CD4-positive, alpha-beta memory T cell (primary cell): ENCODE results near the gene AVPR1B. TPM values are rescaled to one million over a fixed set of nuclear protein-coding genes. Genes with fewer than 3 reads are reported as not detected.
"Not testable (repeated sequence)": the region's sequence is repeated elsewhere in the genome, so short reads cannot be mapped to it uniquely, and the experiment has no call there.

Source experiments
- CTCF ChIA-PET: fragments of 350-600 bp; sonication (Branson Sonifier 250); formaldehyde crosslinking; loops from one replicate; lab custom pipeline; 2021; ENCODE audit warnings: inconsistent platforms; ENCODE audit not compliant: partially characterized antibody; lab: Charles Lee
- POLR2A ChIA-PET: fragments of 350-600 bp; sonication (Branson Sonifier 250); formaldehyde crosslinking; loops from one replicate; lab custom pipeline; 2021; ENCODE audit not compliant: partially characterized antibody; lab: Charles Lee
- DNase-seq, 5 donors: peaks; one replicate each; pipeline versions ENCODE4 v3.0.0 to v3.0.0-alpha.2; 2020 to 2022; ENCODE audit warnings: mixed read lengths in 1 of 5
- H3K27ac ChIP-seq: one replicate; pipeline ENCODE4 v1.7.0; 2013; ENCODE audit warnings: low read depth, low read length
- H3K27me3 ChIP-seq: 2 replicates; pipeline ENCODE4 v1.7.0; 2013; ENCODE audit warnings: mild to moderate bottlenecking, low read length, moderate library complexity; ENCODE audit not compliant: insufficient read depth
- H3K36me3 ChIP-seq: 2 replicates; pipeline ENCODE4 v1.7.0; 2013; ENCODE audit warnings: mild to moderate bottlenecking, low read length, moderate library complexity; ENCODE audit not compliant: insufficient read depth
- H3K4me1 ChIP-seq: 2 replicates; pipeline ENCODE4 v1.7.0; 2013; ENCODE audit warnings: mild to moderate bottlenecking, low read length, moderate library complexity; ENCODE audit not compliant: insufficient read depth
- H3K4me3 ChIP-seq, 2 donors: one replicate each; pipeline ENCODE4 v1.7.0; 2013; ENCODE audit warnings: low read length in 2 of 2, mild to moderate bottlenecking in 1 of 2
- H3K9me3 ChIP-seq, 2 donors: one replicate each; pipeline ENCODE4 v1.7.0; 2013; ENCODE audit warnings: low read length in 2 of 2, control low read depth in 1 of 2; ENCODE audit not compliant: control insufficient read depth in 1 of 2
- H3K27ac Mint-ChIP-seq, 7 donors: one replicate each; pipeline ENCODE4 v1.8.0; 2020 to 2021; ENCODE audit warnings: mixed read lengths in 7 of 7, mild to moderate bottlenecking in 6 of 7, inconsistent platforms in 3 of 7, moderate library complexity in 3 of 7
- H3K27me3 Mint-ChIP-seq, 2 donors: one replicate each; pipeline ENCODE4 v1.8.0; 2020 to 2021; ENCODE audit warnings: mixed read lengths in 2 of 2
- H3K36me3 Mint-ChIP-seq, 2 donors: one replicate each; pipeline ENCODE4 v1.8.0; 2020 to 2021; ENCODE audit warnings: mixed read lengths in 2 of 2, inconsistent platforms in 1 of 2, mild to moderate bottlenecking in 1 of 2
- H3K4me1 Mint-ChIP-seq, 4 donors: one replicate each; pipeline ENCODE4 v1.8.0; 2020 to 2021; ENCODE audit warnings: mixed read lengths in 4 of 4, mild to moderate bottlenecking in 1 of 4
- H3K4me3 Mint-ChIP-seq, 8 donors: one replicate each; pipeline ENCODE4 v1.8.0; 2020 to 2021; ENCODE audit warnings: mixed read lengths in 8 of 8, mild to moderate bottlenecking in 7 of 8, moderate library complexity in 6 of 8, inconsistent platforms in 3 of 8
- H3K9me3 Mint-ChIP-seq, 8 donors: one replicate each; pipeline ENCODE4 v1.8.0; 2020 to 2021; ENCODE audit warnings: mixed read lengths in 8 of 8, mild to moderate bottlenecking in 5 of 8, inconsistent platforms in 3 of 8, moderate library complexity in 1 of 8
- intact Hi-C: fragments of 100-400 bp; cut with micrococcal nuclease; formaldehyde crosslinking; loops from one replicate; pipeline ENCODE4 v1.15.1; 2023
- polyA plus RNA-seq, 2 donors: library from polyadenylated mRNA; unstranded; fragments of 300-500 nt; fragmentation: Illumina TruSeq; gene quantifications; one replicate each; pipeline ENCODE4 v1.2.3, GENCODE V29; 2021
- total RNA-seq, 2 experiments: library from RNA; stranded (reverse); gene quantifications; one replicate each; pipeline ENCODE4 v1.2.3, GENCODE V29; 2021

AVPR1B gene
- total and polyA plus RNA-seq, 4 experiments from 2014 or later, result not detected

- Histone ChIP-seq H3K9me3 (no peaks in the 10 kb centered on the region), H3K4me1 (peaks cover 15% of the 10 kb centered on the region), H3K27ac (no peak overlapping the region), H3K27me3 (no peaks in the 10 kb centered on the region), H3K36me3 (no peaks in the 10 kb centered on the region), H3K4me3 (no peak overlapping the region)
- ChIA-PET CTCF (no interaction called here), POLR2A (no interaction called here)
- Mint-ChIP-seq H3K4me1 (peaks cover 5 to 18% (median 11%) of the 10 kb centered on the region in 4 donors), H3K27ac (no peak overlapping the region), H3K36me3 (no peaks in the 10 kb centered on the region), H3K9me3 (no peaks in the 10 kb centered on the region), H3K27me3 (peaks cover 0 to 4% of the 10 kb centered on the region in 2 donors), H3K4me3 (no peak overlapping the region)
- DNase-seq, result no peak
- intact Hi-C loops, result no loop called here
Measured at GRCh38 chr1:206070627-206071304, 46.4 kb downstream of the AVPR1B start.

- peaks cover 15% of the 10 kb centered on the region for H3K4me1 ChIP-seq
- Mint-ChIP-seq H3K27me3 (no peaks in the 10 kb centered on the region), H3K4me3 (no peak overlapping the region), H3K9me3 (no peaks in the 10 kb centered on the region), H3K4me1 (peaks cover 5 to 18% (median 11%) of the 10 kb centered on the region in 4 donors), H3K36me3 (no peaks in the 10 kb centered on the region), H3K27ac (no peak overlapping the region)
- H3K27ac ChIP-seq, result no peak overlapping the region
- H3K36me3 ChIP-seq, result no peaks in the 10 kb centered on the region
- ChIA-PET CTCF (interaction anchor here (1.4 to 1.5 kb wide), 2 partner anchors 23 to 38 kb away, joined by 3 to 4 read pairs; no protein-coding TSS in a partner anchor), POLR2A (no interaction called here)
- intact Hi-C loops, result no loop called here
- H3K27me3 ChIP-seq, result no peaks in the 10 kb centered on the region
- no peak overlapping the region for H3K4me3 ChIP-seq
- no peak for DNase-seq
- H3K9me3 ChIP-seq, result no peaks in the 10 kb centered on the region
Measured at GRCh38 chr1:206068314-206068713, 48.9 kb downstream of the AVPR1B start.

GRCh38 chr1:206067486-206068227, 49.5 kb downstream of the AVPR1B start:
- Mint-ChIP-seq H3K36me3 (peaks cover 0 to 5% of the 10 kb centered on the region in 2 donors), H3K9me3 (peaks cover 0 to 5% (median 0%) of the 10 kb centered on the region in 8 donors), H3K4me3 (peak overlapping the region in 1 of 8 donors; percentile 3), H3K4me1 (peaks cover 5 to 18% (median 11%) of the 10 kb centered on the region in 4 donors), H3K27ac (peak overlapping the region in 1 of 7 donors; percentile 38), H3K27me3 (no peaks in the 10 kb centered on the region)
- no peak for DNase-seq
- no peaks in the 10 kb centered on the region for H3K9me3 ChIP-seq
- POLR2A ChIA-PET, result no interaction called here
- no peak overlapping the region for H3K27ac ChIP-seq
- no peak overlapping the region for H3K4me3 ChIP-seq
- intact Hi-C loops, result no loop called here
- H3K27me3 ChIP-seq, result no peaks in the 10 kb centered on the region
- H3K36me3 ChIP-seq, result no peaks in the 10 kb centered on the region
- CTCF ChIA-PET, result interaction anchor here (1.4 kb wide), 1 partner anchor 39 kb away, joined by 4 read pairs; no protein-coding TSS in a partner anchor
- H3K4me1 ChIP-seq, result peaks cover 15% of the 10 kb centered on the region

- DNase-seq, result peak in 1 of 5 donors; percentile 16
- peaks cover 0 to 2% of the 10 kb centered on the region in 2 donors for H3K27me3 Mint-ChIP-seq
- H3K27ac Mint-ChIP-seq, result no peak overlapping the region
- ChIA-PET CTCF (interaction anchor here (1.4 kb wide), 1 partner anchor 40 kb away, joined by 4 read pairs; no protein-coding TSS in a partner anchor), POLR2A (no interaction called here)
- H3K4me1 Mint-ChIP-seq, result peaks cover 5 to 18% (median 11%) of the 10 kb centered on the region in 4 donors
- no peak overlapping the region for H3K27ac ChIP-seq
- H3K36me3 Mint-ChIP-seq, result peaks cover 0 to 5% of the 10 kb centered on the region in 2 donors
- H3K4me3 ChIP-seq, result no peak overlapping the region
- H3K27me3 ChIP-seq, result no peaks in the 10 kb centered on the region
- H3K9me3 Mint-ChIP-seq, result peaks cover 0 to 5% (median 0%) of the 10 kb centered on the region in 8 donors
- H3K4me3 Mint-ChIP-seq, result peak overlapping the region in 1 of 8 donors; percentile 29
- no peaks in the 10 kb centered on the region for H3K36me3 ChIP-seq
- no peaks in the 10 kb centered on the region for H3K9me3 ChIP-seq
- intact Hi-C loops, result no loop called here
- peaks cover 15% of the 10 kb centered on the region for H3K4me1 ChIP-seq
Measured at GRCh38 chr1:206066479-206067171, 50.6 kb downstream of the AVPR1B start.

- intact Hi-C loops, result no loop called here
- Mint-ChIP-seq H3K9me3 (peaks cover 0 to 5% (median 0%) of the 10 kb centered on the region in 8 donors), H3K36me3 (peaks cover 0 to 5% of the 10 kb centered on the region in 2 donors), H3K4me3 (no peak overlapping the region), H3K27me3 (peaks cover 0 to 2% of the 10 kb centered on the region in 2 donors), H3K27ac (no peak overlapping the region), H3K4me1 (peaks cover 5 to 18% (median 11%) of the 10 kb centered on the region in 4 donors)
- H3K36me3 ChIP-seq, result no peaks in the 10 kb centered on the region
- H3K27me3 ChIP-seq, result no peaks in the 10 kb centered on the region
- H3K9me3 ChIP-seq, result no peaks in the 10 kb centered on the region
- ChIA-PET POLR2A (no interaction called here), CTCF (no interaction called here)
- no peak overlapping the region for H3K4me3 ChIP-seq
- no peak for DNase-seq
- H3K27ac ChIP-seq, result no peak overlapping the region
- H3K4me1 ChIP-seq, result peaks cover 15% of the 10 kb centered on the region
Measured at GRCh38 chr1:206065547-206066145, 51.5 kb downstream of the AVPR1B start.

- H3K4me3 ChIP-seq, H3K27me3 ChIP-seq, H3K9me3 Mint-ChIP-seq, H3K9me3 ChIP-seq, CTCF ChIA-PET, POLR2A ChIA-PET, H3K27ac Mint-ChIP-seq, H3K27ac ChIP-seq, H3K36me3 ChIP-seq, DNase-seq, H3K36me3 Mint-ChIP-seq, H3K4me3 Mint-ChIP-seq, H3K27me3 Mint-ChIP-seq, intact Hi-C loops: not testable (repeated sequence)
- H3K4me1 ChIP-seq, result peaks cover 15% of the 10 kb centered on the region
- peaks cover 5 to 18% (median 11%) of the 10 kb centered on the region in 4 donors for H3K4me1 Mint-ChIP-seq
Measured at GRCh38 chr1:206064501-206064900, 52.7 kb downstream of the AVPR1B start.
